Bronchial epithelial cell (primary cell): ENCODE results near the gene PDZD2. TPM values are rescaled to one million over a fixed set of nuclear protein-coding genes. Genes with fewer than 3 reads are reported as not detected.

Experiments used
- DNase-seq: peaks from one replicate; pipeline ENCODE4 v3.0.0-alpha.2; 2010; ENCODE audit warnings: low read depth
- FAIRE-seq: peaks from 2 replicates; lab custom pipeline; 2011; peaks lifted over from hg19 to GRCh38; lab: Jason Lieb, UNC
- H3K27me3 ChIP-seq: 2 replicates; pipeline ENCODE4 v1.5.1; 2011; ENCODE audit warnings: low read length; ENCODE audit not compliant: control insufficient read depth, insufficient read depth
- H3K36me3 ChIP-seq: 2 replicates; pipeline ENCODE4 v1.5.1; 2011; ENCODE audit warnings: low read length; ENCODE audit not compliant: control insufficient read depth, insufficient read depth
- H3K4me3 ChIP-seq: 2 replicates; pipeline ENCODE4 v1.5.1; 2011; ENCODE audit warnings: mild to moderate bottlenecking, low read depth, low read length, control low read depth
- CTCF ChIP-seq: IDR thresholded peaks from 2 replicates; pipeline ENCODE4 v1.5.1; 2011; ENCODE audit warnings: mild to moderate bottlenecking, moderate library complexity, low read length, control low read depth, inconsistent platforms; ENCODE audit not compliant: insufficient read depth, severe bottlenecking
- total RNA-seq: library from RNA; depleted of rRNA; stranded (reverse); fragments of >200 nt; gene quantifications from 2 replicates; pipeline ENCODE4 v1.2.1, GENCODE V29; 2014

PDZD2 gene
- total RNA-seq, 1 donor from 2014 or later = 1.8 TPM

- H3K36me3 ChIP-seq = no peaks in the 10 kb centered on the region
- no peak overlapping the region for H3K4me3 ChIP-seq
- no peaks in the 10 kb centered on the region for H3K27me3 ChIP-seq
- no peak for FAIRE-seq
- no peak for DNase-seq
- no peak for TF ChIP-seq CTCF
Observed at GRCh38 chr5:31900296-31900865, 261.4 kb downstream of the PDZD2 start.

GRCh38 chr5:31901807-31902530 lies 263.0 kb downstream of the PDZD2 start:
- no peak for TF ChIP-seq CTCF
- Histone ChIP-seq H3K4me3 (no peak overlapping the region), H3K36me3 (no peaks in the 10 kb centered on the region), H3K27me3 (no peaks in the 10 kb centered on the region)
- FAIRE-seq (no peak), DNase-seq (no peak)

GRCh38 chr5:31908396-31908795 lies 269.5 kb downstream of the PDZD2 start:
- Histone ChIP-seq H3K27me3 (no peaks in the 10 kb centered on the region), H3K4me3 (no peak overlapping the region), H3K36me3 (no peaks in the 10 kb centered on the region)
- FAIRE-seq (no peak), DNase-seq (no peak)
- no peak for TF ChIP-seq CTCF

- no peak for TF ChIP-seq CTCF
- no peaks in the 10 kb centered on the region for H3K27me3 ChIP-seq
- no peak overlapping the region for H3K4me3 ChIP-seq
- H3K36me3 ChIP-seq = no peaks in the 10 kb centered on the region
- no peak for FAIRE-seq
- no peak for DNase-seq
Observed at GRCh38 chr5:31909073-31909472, 270.1 kb downstream of the PDZD2 start.

GRCh38 chr5:31911291-31912265 lies 272.6 kb downstream of the PDZD2 start:
- TF ChIP-seq CTCF = no peak
- no peaks in the 10 kb centered on the region for H3K27me3 ChIP-seq
- no peak overlapping the region for H3K4me3 ChIP-seq
- no peak for DNase-seq
- no peak for FAIRE-seq
- H3K36me3 ChIP-seq = no peaks in the 10 kb centered on the region
